Measurements from ENCODE around the gene MAP3K13.
"Not testable (repeated sequence)": the region's sequence is repeated elsewhere in the genome, so short reads cannot be mapped to it uniquely, and the experiment has no call there.

GRCh38 chr3:185418561-185418977 is 55.6 kb downstream of the MAP3K13 start:
- TF ChIP-seq POLR2A, CTCF (IDR thresholded peaks at IDR 0.05): not testable (repeated sequence)
